ENCODE results near the gene PPARG.
A peak's percentile ranks its signal among the peaks of the same experiment; 100 is the strongest.

DNA sequence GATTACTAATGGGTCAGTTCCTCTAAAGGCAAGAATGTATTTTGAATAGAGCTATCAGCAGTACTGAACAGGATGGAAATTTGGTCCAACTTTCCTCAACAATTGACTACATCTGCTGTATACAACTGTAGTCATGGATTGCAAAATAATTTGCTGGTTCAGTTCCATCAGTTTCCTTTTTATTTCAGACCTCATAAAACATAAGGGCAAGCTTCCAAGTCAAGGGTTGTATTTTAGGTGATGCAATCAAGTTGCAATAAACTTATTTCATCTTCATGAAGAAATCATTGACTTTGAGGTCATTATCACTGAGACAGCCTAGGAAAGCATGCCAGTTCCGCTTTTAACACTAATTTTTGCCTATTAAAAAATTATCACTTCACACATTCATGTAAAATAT is 105.0 kb downstream of the PPARG start:
- TF ChIP-seq POLR2A (IDR thresholded peaks at IDR 0.05) (no peak), EP300 (IDR thresholded peaks at IDR 0.05) (peak; percentile 23 to 84)
- TF ChIP-seq, protein P1, sequence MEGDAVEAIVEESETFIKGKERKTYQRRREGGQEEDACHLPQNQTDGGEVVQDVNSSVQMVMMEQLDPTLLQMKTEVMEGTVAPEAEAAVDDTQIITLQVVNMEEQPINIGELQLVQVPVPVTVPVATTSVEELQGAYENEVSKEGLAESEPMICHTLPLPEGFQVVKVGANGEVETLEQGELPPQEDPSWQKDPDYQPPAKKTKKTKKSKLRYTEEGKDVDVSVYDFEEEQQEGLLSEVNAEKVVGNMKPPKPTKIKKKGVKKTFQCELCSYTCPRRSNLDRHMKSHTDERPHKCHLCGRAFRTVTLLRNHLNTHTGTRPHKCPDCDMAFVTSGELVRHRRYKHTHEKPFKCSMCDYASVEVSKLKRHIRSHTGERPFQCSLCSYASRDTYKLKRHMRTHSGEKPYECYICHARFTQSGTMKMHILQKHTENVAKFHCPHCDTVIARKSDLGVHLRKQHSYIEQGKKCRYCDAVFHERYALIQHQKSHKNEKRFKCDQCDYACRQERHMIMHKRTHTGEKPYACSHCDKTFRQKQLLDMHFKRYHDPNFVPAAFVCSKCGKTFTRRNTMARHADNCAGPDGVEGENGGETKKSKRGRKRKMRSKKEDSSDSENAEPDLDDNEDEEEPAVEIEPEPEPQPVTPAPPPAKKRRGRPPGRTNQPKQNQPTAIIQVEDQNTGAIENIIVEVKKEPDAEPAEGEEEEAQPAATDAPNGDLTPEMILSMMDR (IDR thresholded peaks at IDR 0.05) = no peak
